Stomach (tissue), 4 donors: Measurements from ENCODE around the gene PTPRK.

Experiments
- CTCF ChIP-seq, 7 experiments: fragments of 450-650 bp in 4 of 7; fragments of 200-600 bp in 3 of 7; sonication (generic) in 3 of 7; IDR thresholded peaks; one replicate each; pipeline ENCODE4 v1.5.1; 2016 to 2019; ENCODE audit warnings: antibody characterized with exemption in 7 of 7, control low read depth in 2 of 7, mild to moderate bottlenecking in 1 of 7
- EP300 ChIP-seq: sonication (generic); formaldehyde crosslinking; IDR thresholded peaks from one replicate; pipeline ENCODE4 v1.6.1; 2017; ENCODE audit warnings: antibody characterized with exemption
- POLR2A ChIP-seq, 4 donors: fragments of 450-650 bp; IDR thresholded peaks; one replicate each; pipeline ENCODE4 v1.6.1; 2016; ENCODE audit warnings: antibody characterized with exemption in 4 of 4, control low read depth in 2 of 4, mild to moderate bottlenecking in 1 of 4, moderate library complexity in 1 of 4
- POLR2AphosphoS5 ChIP-seq, 3 donors: sonication (generic); formaldehyde crosslinking; IDR thresholded peaks; one replicate each; pipeline ENCODE4 v1.6.1; 2016; ENCODE audit warnings: antibody characterized with exemption in 3 of 3

- TF ChIP-seq POLR2A (IDR thresholded peaks at IDR 0.05): no peak
- TF ChIP-seq CTCF (IDR thresholded peaks at IDR 0.05): no peak
- no peak for TF ChIP-seq EP300
- TF ChIP-seq POLR2AphosphoS5 (IDR thresholded peaks at IDR 0.05): no peak
These were observed 356.1 kb downstream of the PTPRK start for GRCh38 chr6:128164254-128164653.
